ENCODE data around the gene RNU6-9.

DNA sequence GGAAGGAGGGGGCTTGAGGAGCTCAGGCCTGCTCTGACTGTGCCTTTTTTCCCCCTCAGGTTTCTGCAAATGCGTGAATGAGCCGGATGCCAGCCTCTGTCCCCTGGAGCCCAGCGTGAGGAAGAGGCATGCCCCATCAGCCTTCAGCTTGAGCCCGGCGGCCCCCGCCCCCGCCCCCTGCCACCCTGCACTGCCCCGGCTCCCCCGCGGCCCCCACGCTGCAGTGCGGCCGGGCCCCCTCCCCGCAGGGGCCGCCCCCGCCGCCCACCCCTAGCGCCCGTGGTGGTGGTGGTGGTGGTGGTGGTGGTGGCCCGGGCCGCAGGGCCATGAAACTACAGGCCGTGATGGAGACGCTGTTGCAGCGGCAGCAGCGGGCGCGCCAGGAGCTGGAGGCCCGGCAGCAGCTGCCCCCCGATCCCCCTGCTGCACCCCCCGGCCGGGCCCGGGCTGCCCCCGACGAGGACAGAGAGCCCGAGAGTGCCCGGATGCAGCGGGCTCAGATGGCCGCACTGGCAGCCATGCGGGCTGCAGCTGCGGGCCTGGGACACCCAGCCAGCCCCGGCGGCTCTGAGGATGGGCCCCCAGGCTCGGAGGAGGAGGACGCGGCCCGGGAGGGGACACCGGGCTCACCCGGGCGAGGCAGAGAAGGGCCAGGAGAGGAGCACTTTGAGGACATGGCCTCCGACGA, 36.1 kb downstream of the RNU6-9 start:
- TF ChIP-seq POLR2A (IDR thresholded peaks at IDR 0.05) (no peak), EP300 (IDR thresholded peaks at IDR 0.05) (no peak)
- TF ChIP-seq, protein P1, sequence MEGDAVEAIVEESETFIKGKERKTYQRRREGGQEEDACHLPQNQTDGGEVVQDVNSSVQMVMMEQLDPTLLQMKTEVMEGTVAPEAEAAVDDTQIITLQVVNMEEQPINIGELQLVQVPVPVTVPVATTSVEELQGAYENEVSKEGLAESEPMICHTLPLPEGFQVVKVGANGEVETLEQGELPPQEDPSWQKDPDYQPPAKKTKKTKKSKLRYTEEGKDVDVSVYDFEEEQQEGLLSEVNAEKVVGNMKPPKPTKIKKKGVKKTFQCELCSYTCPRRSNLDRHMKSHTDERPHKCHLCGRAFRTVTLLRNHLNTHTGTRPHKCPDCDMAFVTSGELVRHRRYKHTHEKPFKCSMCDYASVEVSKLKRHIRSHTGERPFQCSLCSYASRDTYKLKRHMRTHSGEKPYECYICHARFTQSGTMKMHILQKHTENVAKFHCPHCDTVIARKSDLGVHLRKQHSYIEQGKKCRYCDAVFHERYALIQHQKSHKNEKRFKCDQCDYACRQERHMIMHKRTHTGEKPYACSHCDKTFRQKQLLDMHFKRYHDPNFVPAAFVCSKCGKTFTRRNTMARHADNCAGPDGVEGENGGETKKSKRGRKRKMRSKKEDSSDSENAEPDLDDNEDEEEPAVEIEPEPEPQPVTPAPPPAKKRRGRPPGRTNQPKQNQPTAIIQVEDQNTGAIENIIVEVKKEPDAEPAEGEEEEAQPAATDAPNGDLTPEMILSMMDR (IDR thresholded peaks at IDR 0.05), result no peak

Measured in tibial nerve (tissue), 4 donors.